Stimulated activated CD4-positive, alpha-beta T cell treated with anti-CD3 and anti-CD28 coated beads, Interleukin-15, amount 100 ng/mL, for 24 hours (primary cell): ENCODE measurements around the gene FAF2.

ENCODE experiments used
- DNase-seq: peaks from one replicate; pipeline ENCODE4 v3.0.0-alpha.2; 2020

FAF2 gene

DNA sequence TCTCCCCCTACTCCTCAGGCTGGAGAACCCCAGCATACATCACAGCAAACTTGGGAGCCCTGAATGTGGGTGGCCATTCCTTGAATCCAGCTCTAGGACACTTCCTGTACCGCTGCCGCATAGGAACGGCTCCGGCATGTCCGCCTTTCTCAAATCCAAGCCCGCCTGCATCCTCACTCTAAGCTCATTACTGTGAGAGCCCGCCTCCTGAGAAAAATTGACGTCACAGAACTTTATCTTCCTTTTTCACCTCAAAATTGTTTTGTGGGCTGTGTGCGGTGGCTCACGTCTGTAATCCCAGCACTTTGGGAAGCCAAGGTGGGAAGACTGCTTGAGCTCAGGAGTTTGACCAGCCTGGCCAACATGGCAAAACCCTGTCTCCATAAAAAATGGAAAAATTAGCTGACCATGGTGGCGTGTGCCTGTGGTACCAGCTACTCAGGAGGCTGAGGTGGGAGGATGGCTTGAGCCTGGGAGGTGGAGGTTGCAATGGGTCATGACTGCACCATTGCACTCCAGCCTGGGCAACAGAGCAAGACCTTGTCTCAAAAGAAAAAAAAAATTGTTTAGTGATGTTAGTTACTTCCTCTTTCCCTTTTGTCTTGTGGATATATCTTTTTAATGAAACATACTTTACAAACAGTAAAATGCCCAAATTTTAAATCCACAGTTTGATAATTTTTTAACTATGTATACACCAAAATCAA is 66.2 kb downstream of the FAF2 start:
- no peak for DNase-seq

GRCh38 chr5:176515396-176515795 is 67.2 kb downstream of the FAF2 start:
- DNase-seq = no peak

GRCh38 chr5:176517053-176517661 is 69.0 kb downstream of the FAF2 start:
- no peak for DNase-seq

GRCh38 chr5:176519810-176520720 is 71.9 kb downstream of the FAF2 start:
- no peak for DNase-seq

GRCh38 chr5:176521286-176521685 is 73.1 kb downstream of the FAF2 start:
- no peak for DNase-seq

DNA sequence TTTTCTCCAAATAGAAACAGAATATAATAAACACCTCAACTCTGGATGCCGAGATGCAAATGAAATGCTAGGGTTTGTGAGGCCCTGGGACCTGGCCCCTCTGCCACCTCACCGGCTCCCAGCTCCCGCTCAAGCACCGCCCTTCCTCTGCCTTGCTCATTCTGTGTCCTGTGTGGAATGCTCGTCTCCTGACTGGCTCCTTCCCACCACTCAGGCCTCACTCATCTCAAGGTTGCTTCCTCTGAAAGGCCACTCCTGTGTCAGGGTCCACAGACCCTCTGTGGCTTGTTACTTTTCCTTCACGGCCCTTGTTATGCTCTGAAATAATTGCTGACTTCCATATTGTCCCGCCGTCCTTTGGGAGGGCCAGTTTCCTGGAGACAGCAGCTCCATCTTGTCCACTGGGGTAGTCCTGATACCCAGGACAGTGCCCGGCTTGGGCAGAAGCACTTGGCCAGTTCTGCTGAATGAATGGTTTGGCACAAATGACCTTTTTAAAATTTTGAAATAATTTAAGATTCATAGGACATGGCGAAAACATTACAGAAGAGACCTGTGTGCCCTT is 73.6 kb downstream of the FAF2 start:
- no peak for DNase-seq

DNA sequence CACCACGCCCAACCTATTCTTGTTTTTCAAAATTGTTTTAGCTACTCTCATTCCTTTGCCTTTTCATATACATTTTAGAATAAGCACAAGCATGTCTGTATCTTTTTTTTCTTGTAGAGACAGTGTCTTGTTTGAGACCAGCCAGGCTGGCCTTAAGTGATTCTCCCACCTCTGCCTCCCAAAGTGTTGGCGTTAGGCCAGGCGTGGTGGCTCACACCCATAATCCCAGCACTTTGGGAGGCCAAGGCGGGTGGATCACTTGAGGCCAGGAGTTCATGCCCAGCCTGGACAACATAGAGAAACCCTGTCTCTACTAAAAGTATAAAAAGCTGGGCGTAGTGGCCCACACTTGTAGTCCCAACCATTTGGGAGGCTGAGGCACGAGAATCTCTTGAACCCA is 76.0 kb downstream of the FAF2 start:
- no peak for DNase-seq

DNA sequence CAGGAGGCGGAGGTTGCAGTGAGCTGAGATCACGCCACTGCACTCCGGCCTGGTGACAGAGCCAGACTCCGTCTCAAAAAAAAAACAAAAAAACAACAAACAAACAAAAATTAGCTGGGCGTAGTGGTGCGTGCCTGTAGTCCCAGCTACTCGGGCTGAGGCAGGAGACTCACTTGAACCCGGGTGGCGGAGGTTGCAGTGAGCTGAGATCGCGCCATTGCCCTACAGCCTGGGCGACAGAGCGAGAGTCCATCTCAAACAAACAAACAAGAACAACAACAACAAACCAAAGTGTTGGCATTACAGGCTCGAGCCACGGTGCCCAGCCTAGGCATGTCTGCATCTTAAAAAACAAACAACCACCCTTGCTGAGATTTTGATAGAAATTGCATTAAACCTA is 76.8 kb downstream of the FAF2 start:
- DNase-seq = no peak

DNA sequence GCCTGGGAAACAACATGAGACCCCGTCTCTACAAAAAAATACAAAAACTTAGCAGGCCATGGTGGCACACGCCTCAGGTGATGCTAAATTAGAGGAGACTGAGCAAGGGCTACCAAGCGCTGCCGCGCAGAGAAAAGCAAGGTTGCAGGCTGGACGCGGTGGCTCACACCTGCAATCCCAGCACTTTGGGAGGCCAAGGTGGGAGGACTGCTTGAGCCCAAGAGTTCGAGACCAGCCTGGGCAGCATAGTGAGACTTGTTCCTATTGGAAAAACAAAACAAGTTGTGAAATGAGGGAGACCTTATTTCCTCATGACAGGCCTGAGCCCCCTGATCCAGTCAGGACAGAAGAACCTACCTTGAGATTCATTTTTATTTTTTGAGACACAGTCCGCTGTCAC is 77.5 kb downstream of the FAF2 start:
- no peak for DNase-seq

DNA sequence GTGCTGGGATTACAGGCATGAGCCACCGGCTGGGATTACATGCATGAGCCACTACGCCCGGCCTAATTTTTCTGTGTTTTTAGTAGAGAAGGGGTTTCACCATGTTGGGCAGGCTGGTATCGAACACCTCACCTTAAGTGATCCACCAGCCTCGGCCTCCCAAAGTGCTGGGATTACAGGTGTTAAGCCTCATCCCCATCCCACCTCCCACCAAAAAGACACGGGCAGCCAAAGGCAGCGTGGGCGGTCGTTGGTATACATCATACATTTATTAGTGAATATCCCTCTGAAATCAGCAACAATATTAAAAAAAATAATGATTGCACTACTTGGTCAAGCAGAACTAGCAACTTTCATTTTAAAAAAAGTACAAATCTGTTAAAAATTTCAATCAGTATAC is 78.3 kb downstream of the FAF2 start:
- no peak for DNase-seq

DNA sequence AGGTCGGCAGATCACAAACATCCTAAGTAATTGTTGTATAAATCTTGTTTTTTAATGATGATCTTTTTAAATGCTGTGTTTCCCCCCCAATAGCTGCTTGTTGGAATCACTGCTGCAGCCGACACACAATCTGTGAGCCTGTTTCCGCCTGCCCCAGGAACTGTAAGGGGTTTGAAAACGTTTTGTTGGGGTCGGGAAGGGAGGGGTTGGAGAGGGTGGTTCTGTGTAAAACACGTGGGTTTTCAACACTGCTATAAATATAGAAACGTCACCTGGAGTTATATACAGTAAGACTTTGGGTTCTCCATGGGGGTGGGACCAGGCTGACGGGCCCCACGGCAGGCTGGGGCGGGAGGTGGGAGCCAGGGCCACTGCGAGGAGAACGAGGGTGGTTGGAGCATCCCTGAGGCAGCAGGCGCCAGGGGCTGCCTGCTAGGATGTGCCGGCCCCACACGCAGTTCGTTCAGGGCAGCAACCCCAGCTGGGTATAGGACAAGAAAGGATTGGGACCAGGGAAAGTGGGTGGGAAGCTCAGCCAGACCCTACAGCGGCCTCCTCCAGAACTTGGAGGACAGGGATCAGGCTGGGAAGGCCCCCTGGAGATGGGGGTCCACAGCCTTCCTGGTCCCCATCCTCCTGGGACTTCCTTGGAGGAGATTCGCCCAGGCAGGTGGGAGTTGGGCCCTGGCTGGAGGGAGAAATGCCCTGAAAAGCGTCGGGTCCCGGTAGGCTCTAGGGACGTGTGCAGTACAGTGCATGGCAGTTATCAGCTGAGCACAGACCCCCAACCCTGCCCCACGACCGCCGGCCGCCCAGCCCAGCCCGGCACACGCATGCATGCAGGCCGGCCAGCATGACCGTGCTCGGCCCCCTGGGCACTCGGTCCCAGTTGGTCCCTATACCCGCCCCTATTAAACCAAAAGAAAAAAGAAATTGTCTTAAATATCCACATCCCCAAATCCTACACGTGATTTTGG is 79.3 kb downstream of the FAF2 start:
- no peak for DNase-seq

DNA sequence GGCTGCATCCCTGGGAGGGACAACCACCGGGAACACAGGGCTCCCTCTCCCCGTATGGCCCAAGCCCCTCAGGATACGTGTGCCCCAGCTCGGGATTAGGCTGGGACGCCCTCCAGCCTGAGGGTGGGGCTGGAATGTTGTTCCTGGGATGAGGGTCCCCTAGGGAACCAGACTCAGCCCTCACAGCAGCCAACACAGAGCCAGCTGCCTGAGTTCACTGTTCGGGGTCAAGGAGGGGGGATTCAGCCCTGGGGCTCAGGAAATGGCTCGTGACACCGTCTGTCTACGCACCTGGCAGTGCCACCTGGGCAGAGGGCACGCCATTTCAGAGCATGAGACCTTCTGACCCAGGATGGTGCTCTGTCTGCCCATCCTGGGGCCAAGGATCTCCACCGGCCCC is 80.1 kb downstream of the FAF2 start:
- DNase-seq = no peak

- DNase-seq = no peak
Measured at GRCh38 chr5:176528761-176529115, 80.6 kb downstream of the FAF2 start.

GRCh38 chr5:176529116-176529740 is 81.0 kb downstream of the FAF2 start:
- no peak for DNase-seq

DNA sequence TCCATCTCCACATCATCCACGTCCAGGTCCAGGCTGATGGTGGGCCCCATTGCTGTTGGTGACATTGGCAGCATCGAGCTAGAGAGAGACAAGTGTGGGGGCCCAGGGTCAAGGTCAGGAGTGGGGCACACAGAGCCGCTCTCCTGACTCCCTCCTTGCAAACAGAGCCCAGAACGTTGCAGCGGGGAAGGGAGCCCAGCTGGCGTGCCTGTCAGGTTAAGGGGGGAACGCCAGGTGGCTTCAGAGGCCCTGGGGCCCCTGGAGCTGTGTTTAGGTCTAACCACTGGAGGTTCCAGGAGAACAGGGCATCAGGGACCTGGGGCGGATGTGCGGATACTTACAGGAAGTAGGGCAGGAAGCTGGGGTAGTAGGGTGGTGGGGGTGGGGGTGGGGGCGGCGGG is 81.6 kb downstream of the FAF2 start:
- DNase-seq = peak; percentile 52

- DNase-seq = no peak
Measured at GRCh38 chr5:176530393-176530982, 82.3 kb downstream of the FAF2 start.

DNA sequence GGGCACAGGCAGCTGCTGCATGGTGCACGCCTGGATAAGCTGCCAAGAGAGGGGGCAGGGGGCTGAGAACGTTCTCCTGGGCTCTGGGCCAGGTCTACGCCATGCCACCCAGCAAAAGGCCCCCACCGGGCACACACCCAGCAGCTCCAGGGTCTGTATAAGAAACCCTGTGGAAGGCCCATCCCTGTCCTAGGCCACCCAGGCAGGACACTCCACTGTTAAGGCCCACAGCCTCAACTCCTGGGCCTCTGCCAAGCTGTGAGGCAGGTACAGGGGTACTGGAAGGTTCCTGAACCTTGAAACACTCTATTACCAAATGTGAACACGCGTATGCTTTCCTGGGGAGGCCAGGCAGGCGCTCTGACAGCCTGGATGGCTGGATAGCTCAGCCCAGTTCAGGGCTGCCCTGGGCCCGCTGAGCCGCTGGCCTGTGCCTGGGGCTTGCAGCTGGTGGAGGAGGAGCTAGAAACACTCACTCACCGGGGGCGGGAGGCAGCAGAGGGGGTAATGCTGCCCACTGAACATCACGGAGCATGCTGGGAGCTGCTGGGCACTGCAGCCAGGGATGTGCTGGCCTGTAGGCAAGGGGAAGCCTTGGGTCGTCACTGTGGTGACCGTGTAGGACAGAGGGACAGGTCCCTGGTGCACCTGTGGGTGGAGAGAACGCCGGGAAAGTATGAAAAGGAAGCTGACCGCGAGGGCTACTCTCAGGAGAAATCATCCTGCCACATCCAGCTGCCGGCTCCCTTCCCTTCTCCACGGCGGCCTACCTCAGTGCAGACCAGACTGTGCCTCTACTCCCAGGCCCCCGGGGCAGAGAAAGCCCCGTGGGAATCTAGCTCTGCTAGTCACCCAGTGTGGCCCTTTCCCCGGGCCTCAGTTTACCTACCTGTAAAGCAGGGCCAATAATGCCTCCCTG is 83.1 kb downstream of the FAF2 start:
- DNase-seq = peak; percentile 57

DNA sequence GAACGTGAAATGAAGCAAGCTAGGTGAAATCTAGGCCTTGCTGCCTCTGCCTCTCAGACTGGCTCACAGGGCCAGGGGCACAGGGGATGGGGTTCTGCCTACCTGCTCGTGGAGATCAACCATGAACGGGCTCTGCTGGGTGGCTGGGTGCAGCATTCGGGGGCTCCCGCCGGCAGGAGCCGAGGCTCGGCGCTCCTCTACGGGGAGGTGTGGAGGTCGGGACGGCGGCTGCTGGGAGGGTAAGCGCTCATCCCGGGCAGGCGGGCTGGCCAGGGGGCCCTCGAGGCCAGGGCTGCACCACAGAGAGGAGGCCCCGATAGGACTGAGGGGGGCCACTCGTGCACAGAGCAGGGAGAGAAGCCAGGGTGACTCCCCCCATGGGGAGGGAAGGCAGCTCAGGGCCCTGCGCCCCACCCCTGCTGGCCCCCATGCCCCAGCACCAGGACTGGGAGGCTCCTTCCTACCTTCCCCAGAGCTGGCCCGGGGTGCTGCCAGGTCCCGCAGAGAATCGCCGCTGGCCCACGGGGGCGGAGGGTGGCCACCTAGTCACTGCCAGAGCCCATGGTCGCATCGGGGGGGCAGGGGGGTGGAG is 83.8 kb downstream of the FAF2 start:
- no peak for DNase-seq

DNA sequence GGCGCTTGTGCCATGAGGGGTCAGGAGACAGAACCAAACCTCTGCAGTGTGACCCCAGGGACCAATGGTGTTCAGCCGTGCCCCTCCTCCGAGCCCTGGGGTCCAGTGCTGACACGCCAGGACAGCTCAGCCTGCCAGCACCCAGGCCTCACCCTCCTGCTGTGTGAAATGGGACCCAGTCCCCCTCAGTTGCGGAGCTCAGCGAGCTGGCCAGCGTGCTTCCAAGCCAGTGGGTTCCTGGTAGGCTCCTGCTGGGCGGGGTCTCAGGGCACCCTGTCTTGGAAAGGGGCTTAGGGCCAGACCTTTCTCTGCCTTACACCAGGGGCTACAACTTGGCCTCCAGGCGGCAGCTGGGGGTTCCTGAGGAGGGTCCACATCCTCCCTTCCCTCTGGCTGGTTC is 84.6 kb downstream of the FAF2 start:
- no peak for DNase-seq

DNA sequence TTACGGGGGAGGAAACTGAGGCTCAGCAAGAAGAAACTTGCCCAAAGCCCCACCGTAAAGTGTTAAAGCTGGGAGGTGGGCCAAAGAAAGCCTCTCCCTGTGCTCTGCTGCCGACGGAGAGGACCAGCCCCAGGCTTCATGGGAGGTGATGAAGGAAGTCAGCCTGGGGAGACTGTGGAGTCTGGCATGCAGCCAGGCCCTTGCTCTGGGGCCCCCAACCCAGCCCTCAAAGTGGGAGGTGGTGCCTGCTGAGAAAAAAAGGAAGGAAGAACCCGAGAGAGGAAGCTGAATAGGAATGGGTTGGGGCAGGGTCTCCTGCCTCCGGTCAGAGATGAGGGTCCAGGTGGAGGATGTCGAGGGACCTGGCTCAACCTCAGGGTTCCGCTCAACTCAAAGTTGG is 85.2 kb downstream of the FAF2 start:
- no peak for DNase-seq
